CD4-positive, alpha-beta T cell treated with Interleukin-15 for 1 hour (primary cell): ENCODE results near the gene PSAP.
"Not testable (repeated sequence)": the region's sequence is repeated elsewhere in the genome, so short reads cannot be mapped to it uniquely, and the experiment has no call there.

ENCODE experiments used
- DNase-seq: peaks from one replicate; pipeline ENCODE4 v3.0.0-alpha.2; 2020

PSAP gene

DNA sequence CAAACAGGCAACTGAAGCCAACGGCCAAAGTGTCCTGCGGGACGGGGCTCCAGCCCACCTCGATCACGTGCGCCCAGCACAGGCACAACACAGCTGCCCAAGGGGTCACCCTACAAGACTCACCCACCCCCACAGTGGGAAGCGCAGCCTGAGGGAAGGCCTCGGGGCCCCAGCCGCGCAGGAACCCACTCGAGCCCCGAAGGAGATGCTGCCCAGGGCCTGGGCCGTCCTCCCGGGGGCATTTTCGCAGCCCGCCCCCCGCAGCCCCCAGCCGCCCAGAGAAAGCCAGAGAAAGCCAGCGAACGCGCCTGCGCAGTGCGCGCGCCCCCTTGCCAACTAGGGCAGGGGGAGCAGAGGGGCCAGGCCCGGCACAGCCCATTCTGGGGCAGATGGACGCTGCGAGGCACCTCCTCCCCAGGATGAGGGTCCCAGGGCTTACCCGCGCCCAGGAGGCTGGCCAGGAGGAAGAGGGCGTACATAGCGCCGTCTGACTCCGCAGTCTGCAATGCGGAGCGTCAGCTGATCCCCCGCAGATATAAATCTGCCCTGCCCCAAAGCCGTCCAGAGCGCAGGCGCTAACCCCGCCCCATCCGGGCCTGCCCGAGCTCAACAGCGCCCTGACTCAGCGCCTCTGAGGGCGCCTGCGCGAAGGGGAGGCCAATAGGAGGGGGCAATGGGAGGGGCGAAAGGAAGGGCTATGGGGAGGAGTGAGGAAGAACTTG lies at the start of gene PSAP:
Gene PSAP (minus strand): TSS at position 509 of the 722 bp plus-strand sequence. CDS start 30 bp downstream, at position 479.
- DNase-seq, result peak; percentile 98

DNA sequence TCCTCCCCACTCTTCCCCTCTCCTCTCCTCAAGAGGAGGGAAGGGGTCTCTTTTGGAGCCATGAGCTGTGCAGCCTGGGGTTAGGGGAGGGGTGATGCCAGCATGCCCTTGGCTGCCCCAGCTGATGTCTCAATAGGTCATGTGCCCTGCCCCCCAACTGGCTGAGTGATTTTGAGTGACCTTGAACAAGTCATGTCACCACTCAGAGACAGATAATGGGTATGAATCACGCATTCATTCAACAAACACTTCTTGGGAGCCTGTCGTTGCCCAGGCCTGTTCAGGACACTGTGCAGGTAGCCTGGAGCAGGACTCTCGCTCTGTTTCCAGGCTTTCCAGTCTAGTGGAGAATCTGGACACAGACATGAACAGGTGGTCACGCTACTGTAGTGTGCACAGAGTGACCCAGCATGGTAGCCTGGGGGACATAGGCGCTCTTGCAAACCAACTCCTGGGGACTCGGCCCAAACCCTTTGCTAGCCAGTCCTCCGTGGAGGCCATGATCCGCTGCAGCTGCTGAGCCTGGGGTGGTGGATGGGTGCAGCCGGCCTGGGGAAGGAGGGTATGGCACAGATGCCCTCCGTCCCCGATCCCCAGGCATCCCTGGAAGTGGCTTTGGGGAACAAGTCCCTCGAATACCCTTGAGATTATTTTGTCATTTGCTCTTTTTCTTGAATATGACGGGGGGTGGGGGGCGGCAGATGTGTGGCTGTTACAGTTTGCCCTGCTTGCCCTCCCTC lies 49.6 kb upstream of the PSAP start:
- no peak for DNase-seq

DNA sequence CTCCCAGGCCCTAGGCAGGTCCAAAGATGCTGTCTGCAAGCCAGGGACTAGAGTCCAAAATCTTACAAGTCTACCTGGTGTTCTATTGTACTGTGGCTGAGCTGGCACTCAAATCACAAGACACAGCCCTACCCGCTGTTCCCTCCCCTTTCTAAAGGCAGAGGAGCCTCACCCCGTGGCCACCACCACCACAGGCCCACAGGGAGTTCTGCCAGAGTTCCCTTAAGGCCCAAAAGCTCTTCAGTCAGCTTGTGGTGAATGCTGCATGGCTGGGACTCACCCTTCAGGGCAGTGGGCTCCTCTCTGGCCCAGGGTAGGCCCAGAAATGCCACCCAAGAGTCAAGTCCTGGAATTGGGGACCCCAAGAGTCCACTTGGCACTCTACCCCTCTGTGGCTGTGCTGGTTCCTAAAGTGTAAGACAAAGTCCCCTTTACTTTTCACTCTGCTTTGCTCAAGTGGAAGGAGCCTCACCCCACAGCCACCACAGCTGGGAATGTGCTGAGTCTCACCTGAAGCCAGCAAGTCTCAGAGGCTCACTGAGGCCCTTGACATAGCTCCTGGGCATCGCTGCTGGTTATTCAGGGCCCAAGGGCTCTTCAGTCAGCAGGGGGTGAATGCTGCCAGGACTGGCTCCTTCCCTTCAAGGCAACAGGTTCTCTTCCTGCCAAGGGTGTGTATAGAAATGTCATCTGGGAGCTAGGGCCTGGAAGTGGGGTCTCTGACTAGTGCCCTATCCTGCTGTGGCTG lies 48.8 kb upstream of the PSAP start:
- DNase-seq, result no peak

DNA sequence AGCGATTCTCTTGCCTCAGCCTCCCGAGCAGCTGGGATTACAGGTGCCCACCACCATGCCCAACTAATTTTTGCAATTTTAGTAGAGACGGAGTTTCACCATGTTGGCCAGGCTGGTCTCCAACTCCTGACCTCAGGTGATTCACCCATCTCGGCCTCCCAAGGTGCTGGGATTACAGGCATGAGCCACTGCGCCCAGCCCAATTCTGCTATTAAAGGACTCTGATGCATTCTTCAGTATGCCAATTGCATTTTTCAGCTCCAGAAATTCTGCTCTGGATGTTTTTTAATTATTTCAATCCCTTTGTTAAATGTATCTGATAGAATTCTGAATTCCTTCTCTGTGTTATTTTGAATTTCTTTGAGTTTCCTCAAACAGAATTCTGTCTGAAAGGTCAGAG lies 47.3 kb upstream of the PSAP start:
- DNase-seq, result not testable (repeated sequence)

DNA sequence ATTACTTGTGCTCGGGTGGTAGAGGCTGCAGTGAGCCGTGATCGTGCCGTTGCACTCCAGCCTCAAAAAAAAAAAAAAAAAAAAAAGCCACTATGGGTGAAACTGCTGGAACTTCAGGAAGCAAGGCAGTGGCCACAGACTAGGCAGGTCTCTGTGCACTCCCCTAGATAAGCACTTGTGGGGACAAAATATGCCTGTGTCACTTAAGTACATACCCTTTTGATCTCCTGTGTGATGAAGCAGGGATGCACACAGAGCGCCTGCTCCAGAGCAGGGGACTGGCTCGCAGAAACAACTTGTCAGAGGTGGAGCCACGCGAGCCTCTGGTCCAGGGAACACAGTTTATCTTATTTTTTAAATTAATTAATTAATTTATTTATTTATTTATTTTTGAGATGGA lies 42.9 kb upstream of the PSAP start:
- DNase-seq, result no peak

DNA sequence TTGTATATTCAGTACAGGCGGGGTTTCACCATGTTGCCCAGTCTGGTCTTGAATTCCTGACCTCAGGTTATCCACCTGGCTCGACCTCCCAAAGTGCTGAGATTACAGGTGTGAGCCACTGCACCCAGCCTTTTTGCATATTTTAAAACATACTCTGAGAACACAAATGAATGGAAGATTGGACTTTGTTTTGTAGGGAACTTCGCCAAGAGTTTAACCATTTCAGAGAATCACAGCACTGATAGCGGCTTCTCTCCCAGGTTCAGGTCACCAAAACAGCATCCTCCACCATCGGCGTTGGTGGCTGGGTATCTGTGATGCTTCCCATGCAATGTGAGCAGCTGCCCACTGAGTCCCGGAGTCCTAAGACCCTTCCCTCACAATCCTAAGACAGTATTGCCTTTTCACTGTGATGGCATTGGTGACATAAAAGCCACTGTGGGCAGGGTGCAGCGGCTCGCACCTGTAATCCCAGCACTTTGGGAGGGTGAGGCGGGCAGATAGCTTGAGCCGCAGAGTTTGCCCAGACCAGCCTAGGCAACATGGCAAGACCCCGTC lies 42.3 kb upstream of the PSAP start:
- no peak for DNase-seq

DNA sequence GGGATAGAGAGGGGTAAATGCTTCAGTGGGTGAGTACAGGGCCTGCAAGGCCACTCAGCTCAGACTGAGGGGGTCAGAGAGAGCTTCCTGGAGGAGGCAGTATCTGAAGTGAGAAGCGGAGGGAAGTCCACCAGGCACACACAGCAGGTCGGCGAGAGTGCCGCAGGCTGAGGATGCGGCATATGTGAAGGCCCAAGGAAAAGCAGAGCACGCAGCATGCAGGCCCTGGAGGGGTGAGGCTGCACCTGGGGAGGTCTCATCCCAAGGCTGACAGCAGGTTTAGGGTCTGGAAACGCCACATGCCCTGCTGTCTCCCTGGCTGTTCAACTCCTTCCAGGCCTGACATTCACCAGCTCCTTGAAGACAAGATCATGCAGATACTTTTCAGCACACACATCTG lies 40.4 kb upstream of the PSAP start:
- no peak for DNase-seq

DNA sequence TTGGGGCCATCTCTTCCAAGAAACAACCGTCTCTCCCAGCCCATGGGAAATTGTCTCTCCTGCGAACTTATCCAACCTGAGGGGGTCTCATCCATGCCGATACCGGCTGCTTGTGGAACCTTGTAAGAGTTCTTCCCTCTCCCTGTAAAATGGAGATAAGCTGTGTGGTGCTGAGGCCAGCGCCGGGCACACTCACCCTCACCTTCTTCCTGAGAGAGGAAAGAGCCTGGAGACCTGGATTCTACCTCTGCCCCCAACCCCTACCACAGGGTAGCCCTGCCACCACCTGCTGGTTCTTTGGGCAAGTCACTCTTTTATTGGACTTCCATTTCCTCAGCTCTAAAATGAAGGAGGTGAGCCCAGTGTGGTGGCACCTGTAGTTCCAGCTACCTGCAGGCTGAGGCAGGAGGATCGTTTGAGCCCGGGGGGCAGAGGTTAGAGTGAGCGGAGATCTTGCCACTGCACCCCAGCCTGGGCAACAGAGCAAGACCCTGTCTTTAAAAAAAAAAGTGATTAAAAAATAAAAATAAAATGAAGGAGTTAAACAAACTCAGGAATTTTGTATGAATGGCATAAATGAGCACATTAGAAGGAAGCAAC lies 38.4 kb upstream of the PSAP start:
- no peak for DNase-seq

DNA sequence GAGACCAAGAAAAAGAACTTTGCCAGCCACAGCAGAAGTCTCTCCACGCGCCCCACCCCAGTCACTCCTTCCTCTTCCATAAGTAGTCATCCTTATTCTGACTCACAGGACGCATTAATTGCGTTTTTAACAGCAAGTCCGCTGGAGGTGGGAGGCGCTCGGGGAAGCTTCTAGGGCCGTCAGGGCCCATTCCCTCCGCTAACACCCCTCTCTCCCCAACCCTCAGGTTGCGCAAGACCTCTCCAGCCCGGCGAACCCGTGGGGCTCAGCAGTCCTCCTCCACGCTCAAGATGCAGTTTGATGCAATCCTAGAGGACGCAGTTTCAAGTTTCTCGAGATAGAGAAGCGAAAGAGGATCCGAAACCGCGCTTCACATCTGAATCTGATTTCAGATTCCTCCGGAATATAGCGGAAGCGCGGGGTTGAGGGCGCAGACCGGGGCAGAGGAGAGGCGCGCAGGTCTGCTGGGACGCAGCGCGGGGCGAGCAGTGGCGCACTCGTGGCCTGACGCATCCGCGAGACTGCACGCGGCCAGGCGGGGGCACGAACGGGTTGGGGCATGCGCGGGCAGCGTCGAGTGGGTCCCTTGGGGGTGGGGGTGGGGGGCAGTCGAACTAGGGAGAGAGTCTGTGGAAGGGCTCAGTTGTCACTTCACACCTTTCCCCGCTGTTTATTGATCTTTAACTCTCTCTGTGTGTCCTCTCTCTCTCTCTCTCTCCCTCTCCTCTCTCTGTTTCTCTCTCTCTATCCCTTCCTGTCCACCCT lies 37.8 kb upstream of the PSAP start:
- peak; percentile 89 for DNase-seq

DNA sequence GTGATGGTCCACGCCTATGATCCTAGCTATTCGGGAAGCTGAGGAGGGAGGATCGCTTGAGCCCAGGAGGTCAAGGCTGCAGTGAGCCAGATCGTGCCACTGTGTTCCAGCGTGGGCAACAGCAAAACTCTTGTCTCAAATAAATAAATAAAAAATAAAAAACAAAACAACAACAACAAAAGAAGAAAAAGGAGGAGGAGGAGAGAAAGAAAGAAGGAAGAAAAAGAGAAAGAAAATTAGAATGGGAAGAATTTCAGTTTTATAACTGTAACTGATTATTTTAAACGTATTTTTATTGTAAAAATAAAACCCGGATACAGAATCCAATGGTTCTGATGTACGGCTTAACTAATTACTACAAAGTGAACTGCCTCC lies 37.2 kb upstream of the PSAP start:
- no peak for DNase-seq

DNA sequence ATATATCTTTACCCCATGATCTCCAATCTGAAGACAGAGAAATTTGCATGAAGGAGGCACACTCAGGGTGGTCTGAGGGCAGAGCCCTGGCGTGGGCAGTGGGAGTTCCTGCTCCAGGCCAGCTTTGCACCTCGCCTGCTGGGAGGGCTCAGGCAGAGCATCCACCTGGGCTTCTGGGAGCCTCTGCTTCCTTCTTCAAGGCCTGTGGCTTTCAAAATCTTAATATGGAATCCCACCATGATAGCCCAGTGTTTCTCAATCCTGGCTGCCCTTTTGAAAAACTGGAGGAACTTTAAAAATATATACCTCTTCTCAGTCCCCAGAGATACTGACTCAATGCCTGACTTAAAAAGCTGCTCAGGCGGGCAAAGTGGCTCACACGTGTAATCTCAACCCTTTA lies 36.7 kb upstream of the PSAP start:
- no peak for DNase-seq

DNA sequence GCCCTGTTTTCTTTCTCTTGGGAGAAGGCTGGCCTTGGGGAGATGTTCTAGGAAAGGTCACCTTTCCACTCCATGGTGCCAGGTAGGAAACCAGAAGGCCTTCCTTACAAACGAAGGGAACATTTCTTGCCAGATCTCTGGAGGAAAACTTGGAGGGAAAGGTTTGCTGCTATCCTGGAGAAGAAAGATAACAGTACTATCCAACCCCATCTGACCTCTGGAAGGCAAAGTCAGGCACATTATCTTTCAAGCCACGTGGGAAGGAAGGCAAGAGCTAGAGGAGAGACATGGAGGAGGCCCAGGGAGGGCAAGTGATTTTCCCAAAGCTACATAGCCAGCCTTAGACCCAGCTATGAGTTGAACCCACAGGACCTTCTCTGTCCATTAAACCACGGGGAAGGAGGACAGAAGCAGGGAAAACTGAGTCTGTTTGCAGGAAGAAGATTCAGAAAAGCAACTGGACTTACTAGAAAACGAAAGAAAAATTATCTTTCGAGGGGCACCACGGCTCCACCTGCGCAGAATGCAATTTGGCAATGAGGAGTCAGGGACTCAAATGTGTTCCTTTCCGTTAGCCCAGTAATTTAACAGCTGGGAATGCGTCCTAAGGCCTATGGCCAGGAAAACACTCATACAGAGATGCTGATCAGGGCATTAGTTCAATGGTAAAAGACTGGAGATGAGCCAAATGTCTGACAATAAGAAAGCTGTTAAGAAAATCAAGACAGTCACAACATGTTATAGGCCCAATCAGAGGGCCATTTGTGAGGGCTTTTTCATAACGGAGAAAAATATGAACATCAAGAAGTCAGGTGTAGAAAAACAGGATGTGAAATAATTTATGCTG lies 32.0 kb upstream of the PSAP start:
- DNase-seq, result no peak

DNA sequence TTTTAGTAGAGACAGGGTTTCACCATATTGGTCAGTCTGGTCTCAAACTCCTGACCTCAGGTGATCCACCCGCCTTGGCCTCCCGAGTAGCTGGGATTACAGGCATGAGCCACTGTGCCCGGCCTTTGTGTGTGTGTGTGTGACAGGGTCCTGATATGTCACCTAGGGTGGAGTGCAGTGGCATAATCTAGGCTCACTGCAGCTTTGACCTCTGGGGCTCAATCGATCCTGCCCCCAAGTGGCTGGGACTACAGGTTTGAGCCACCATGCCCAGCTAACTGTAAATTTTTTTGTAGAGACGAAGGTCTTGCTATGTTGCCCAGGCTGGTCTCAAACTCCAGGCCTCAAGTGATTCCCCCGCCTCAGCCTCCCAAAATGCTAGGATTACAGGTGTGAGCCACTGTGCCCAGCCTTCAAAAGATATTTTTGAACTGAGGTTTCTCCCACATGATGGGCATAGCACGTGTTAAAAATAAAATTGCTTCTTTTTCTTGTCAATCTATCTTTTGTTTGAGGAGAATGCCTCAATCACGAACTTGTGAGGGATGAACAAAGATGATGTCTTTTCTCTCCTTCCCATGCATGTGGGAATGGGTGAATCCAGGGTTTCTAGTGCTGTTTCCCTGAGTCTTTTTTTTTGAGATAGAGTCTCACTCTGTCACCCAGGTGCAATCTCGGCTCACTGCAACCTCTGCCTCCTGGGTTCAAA lies 30.8 kb upstream of the PSAP start:
- no peak for DNase-seq

DNA sequence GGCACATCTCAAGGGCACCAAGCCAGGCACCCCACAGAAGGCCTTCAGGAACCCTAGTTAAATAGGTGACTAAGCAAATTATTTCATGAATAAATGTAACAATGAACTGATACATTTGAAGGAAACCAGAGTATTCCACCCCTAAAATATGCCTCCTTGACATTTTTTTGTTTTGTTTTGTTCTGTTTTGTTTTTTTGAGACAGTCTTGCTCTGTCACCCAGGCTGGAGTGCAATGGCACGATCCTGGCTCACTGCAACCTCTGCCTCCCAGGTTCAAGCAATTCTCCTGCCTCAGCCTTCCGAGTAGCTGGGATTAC lies 30.2 kb upstream of the PSAP start:
- DNase-seq, result not testable (repeated sequence)

DNA sequence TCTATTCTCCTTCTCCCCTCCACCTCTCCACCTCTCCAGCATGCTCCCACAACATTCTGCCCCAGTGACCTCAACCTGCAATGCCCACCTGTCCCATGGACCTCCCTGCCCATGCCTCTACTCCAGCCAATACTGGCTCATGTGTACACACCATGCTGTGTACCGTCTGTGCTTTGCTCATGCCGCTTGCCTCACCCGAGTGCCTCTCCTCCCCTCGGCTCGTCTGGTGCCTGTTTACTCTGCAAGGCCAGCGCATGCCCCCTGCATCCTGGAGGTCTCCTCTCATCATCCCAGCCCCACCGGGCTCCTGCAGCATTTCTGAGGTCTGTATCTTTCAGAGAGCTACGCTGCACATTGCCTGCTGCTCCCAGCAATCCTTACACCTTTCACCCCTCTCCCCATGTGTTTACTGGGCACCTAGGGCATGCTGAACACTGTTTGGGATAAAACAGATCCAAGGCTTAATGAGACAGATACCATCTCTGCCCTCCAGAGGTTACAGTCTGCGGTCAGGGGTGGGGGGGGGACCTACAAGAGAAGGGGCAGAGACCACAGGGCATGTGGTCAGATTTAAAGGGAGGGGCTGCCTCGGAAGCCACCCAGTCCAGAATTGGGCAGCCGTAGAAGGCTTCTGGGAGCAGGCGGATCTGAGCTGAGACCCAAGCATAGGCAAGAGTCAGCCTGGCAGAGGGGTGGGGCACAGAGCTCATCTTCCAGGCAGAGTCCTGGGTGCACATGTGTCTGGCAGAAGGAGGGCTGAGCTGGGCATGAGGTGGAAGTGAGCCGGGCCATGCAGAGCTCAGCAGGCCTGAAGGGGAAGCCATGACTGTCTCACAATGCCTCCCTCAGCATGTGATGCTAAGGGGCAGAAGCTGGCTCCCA lies 29.6 kb upstream of the PSAP start:
- DNase-seq, result no peak

DNA sequence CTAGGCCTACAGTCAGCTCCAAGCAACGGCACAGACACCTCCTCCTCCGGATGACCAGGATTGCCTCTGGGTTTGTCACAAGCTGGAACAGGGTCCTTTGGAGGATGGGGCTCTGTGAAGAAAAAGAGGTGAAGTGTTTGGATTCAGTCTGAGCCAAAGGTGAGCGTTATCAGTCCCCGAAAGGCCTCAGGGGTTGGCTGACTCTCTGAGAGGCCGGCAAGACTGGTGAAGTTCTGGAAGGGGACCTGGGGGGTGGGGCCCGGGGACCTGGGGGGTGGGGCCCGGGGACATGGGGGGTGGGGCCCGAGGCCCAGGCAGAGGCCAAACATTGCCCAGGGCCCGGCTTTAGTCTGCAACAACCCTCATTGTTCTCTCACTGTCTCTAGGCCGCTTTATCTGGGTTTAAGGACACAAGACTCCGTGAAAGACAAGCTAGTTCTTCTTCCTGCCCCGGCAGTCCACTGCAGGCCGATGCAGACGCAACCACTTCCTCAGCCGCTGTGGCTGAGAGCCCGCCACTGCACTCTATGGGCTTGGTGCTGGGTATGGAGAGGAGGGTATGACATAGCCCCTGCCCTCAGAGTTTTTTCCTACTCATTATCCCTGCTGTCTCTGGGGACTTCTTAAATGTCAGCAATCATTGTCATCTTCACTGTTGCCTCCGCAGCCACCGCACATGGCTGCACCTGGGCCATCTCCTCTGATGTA lies 27.4 kb upstream of the PSAP start:
- peak; percentile 49 for DNase-seq

DNA sequence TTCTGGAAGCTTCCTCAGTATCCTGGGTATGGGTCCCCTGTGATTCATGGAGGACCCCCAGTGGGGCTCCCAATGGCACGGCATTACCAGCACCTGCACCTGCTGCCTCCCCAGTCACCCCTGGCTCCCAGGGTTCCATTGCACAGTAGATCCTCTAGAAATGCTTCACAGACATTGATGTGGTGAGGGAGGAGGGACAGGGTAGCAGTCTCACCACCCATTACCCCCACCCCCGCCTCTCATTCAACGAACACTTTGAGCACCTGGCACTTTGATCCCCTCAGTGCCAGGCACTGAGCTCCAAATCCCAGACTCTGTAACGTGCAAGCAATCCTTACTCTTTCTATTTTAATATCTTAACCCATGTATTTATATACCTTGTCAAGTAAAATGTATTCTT lies 26.8 kb upstream of the PSAP start:
- DNase-seq, result no peak

DNA sequence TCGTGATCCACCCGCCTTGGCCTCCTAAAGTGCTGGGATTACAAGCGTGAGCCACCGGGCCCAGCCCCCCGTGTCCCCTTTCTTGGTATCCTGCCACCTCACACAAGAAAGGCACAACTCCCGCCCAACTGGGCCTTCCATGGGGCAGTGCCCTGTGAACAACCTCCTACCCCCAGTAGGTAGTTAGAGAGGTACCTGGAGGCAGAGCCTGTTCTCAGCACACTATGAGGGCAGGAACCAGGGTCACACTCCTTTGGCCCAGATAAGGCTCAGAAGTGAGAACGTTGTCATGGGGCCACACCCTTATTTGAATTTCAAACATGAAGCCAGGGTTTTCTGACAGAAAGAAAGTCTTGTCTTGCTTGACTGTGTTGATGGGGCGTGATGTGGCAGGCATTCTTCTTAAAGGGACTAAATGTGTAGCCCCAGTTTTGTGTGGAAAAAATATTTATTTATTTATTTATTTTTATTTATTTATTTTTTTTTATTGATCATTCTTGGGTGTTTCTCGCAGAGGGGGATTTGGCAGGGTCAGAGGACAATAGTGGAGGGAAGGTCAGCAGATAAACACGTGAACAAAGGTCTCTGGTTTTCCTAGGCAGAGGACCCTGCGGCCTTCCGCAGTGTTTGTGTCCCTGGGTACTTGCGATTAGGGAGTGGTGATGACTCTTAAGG lies 23.8 kb upstream of the PSAP start:
- DNase-seq, result not testable (repeated sequence)
